ENCODE data around the gene EIF4B.

EIF4B gene

DNA sequence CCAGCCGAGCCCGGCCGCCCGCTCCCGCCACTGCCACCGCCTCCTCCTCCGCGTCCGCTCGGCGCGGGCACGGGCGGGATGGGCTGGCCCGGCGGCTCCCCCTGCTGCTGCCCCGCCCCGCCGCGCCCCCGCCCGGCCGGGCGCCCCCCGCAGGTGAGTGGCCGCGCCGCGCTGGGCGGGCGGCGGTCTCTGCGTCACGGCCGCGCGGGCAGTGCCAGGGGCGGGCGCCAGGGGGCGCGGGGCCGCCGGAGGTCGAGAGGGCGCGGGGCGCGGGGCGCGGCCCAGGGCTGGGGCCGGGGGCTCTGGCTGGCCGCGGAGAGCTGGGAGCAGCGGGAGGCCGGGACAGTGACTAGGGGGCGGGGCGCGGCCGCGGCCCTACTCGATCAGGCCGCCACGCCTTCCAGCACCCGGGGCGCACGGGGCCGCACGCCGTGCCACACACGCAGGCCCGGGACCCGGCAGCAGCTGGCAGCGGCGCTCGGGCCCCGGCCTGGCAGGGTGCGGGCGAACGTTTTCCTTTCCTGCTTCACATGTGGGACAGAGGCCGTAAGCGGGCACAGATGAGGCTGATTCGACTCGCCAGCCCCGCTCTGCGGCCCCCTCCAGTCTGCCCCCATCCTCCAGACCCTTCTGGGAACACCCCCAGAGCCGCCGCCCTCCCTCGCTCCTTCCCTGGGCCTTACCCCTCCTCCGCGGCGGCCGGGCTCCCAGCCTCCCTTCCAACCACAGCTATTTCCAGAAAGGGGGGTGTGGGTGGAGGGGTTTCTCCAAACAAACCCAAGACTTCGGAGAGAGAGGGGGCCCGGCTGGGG is 41.2 kb downstream of the EIF4B start:
- peak; percentile 69 for DNase-seq

DNA sequence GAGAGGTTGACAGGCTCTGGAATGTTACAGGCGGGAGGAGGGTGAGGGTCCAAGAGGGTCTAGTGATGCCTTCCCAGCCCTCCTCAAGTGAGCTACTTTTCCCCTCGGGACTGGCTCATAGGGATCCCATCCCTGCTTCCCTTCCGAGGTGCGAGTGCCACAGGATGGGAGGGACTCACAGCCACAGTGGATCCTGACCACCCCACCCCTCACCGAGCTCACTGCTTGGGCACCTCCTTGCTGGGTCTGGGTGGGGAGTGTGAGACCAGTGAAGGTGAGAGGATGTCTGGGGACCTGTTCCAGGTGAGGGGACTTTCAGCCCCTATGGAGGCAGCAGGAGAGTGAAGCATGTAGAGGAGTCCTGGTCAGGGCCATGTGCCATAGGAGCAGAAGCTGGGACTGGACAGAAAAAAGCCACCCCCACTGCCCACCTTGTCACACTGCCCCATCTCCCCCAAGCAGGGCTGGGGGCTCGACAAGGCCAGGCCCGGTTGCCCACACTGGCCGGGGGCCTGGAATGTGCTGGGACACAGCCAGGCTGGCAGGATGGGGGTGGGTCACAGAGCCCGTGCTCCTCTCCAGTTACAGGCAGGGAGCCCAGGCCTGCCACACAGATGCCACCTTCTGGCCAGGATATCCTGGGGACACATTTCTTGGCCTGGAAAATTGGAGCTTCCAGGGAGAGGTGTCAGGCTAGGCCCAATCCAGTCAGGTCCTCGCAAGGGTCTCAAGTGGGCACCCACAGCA is 42.0 kb downstream of the EIF4B start:
- DNase-seq: no peak

GRCh38 chr12:53048780-53049401 is 42.6 kb downstream of the EIF4B start:
- no peak for DNase-seq

- DNase-seq: no peak
Observed at GRCh38 chr12:53049571-53050318, 43.5 kb downstream of the EIF4B start, which contains the start of gene TNS2. Gene TNS2 (plus strand): TSS chr12:53050065. CDS start chr12:53050186, 121 bp downstream.

DNA sequence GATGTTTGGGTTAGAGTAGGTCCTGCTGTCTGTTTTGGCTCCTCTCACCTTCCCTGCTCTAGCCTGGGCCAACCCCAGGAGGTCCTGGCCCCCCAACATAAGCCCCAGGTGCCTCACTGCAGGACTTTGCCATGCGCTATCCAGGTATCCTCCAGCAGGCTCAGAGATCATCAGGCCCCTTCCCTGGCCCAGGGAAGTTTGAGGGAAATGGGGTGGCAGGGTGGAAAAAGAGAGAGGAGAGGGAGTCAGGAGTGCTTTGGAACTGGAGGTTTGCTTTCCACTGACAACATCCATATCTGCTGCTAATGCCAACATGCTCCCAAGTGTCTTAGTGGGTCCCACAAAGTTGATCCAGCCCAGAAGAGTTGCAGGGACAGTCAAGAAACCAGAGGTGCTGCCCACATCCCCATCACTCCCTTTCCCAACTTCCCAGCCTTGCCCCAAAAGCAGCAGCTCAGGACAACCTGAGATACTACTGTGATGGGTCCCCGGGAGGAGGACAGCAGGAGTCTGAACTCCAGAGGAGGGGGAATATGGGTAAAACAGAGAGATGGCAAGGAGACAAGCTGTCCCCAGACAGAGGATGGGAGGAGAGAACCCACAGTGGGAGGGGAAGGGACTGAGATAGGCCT is 44.3 kb downstream of the EIF4B start:
- no peak for DNase-seq

GRCh38 chr12:53051058-53051880 is 45.0 kb downstream of the EIF4B start:
- DNase-seq: no peak

GRCh38 chr12:53051881-53052412 is 45.7 kb downstream of the EIF4B start:
- no peak for DNase-seq

DNA sequence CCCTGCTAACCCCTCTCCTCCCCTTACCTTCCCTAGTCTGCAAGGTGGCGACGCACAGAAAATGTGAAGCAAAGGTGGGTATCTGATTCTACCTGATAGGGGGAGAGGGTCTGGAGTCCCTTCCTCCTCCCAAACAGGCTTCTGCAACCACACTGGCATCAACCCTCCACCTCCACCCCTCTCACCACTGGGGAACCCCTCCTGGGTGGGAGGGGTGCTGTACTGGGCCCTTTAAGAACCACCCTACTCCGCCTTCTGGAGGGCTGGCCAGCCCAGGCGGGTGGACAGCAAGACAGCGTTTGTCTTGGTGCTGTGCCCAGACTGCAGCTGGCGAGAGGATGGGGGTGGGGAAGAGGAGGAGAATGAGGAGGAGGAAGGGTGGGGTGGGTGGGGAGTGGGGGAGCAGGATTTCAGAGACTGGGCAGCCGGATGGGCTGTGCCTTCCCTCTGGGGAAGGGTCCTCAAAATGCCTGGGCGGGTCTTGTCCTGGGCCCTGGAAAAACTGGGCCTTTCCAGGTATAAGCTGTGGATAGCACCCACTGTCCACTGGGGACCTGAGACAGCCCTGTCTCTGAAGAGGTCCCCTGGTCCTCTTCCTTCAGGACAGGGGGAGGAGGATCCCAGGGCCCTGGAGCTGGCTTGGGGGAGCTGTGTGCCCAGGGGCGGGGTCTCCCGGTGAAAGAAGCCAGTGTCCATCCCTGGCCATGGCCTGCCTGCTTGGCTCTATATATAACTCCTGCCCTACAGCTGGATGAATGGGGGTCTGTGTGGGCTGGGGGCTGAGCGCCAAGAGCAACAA is 46.4 kb downstream of the EIF4B start:
- peak; percentile 40 for DNase-seq

GRCh38 chr12:53053218-53054111 is 47.2 kb downstream of the EIF4B start:
- DNase-seq: peak; percentile 68

DNA sequence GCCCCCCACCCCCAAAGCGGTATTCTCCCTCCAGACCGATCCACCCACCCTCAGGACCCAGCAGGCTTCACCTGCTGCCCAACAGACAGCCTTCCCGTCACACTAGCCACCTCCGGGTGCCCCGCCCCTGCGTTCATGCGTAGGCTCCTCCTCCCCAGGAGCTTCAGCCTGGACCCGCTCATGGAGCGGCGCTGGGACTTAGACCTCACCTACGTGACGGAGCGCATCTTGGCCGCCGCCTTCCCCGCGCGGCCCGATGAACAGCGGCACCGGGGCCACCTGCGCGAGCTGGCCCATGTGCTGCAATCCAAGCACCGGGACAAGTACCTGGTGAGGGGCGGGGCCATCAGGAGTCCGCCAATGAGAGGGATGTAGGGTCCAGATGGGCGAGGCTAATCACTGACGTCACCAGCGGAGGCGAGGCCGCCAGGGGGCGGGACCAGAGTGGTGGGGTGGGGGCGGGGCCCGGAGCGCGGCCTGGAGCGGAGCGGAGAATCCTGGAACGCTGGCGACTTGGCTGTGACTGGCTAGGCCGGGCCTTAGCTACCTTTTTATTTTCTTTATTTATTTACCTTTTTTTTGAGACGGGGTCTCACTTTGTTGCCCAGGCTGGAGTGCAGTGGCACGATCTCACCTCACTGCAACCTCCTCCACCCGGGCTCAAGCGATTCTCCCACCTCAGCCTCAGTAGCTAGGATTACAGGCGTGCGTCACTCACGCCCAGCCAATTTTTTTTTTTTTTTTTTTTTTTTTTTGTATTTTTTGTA is 48.0 kb downstream of the EIF4B start:
- peak; percentile 98 for DNase-seq

DNA sequence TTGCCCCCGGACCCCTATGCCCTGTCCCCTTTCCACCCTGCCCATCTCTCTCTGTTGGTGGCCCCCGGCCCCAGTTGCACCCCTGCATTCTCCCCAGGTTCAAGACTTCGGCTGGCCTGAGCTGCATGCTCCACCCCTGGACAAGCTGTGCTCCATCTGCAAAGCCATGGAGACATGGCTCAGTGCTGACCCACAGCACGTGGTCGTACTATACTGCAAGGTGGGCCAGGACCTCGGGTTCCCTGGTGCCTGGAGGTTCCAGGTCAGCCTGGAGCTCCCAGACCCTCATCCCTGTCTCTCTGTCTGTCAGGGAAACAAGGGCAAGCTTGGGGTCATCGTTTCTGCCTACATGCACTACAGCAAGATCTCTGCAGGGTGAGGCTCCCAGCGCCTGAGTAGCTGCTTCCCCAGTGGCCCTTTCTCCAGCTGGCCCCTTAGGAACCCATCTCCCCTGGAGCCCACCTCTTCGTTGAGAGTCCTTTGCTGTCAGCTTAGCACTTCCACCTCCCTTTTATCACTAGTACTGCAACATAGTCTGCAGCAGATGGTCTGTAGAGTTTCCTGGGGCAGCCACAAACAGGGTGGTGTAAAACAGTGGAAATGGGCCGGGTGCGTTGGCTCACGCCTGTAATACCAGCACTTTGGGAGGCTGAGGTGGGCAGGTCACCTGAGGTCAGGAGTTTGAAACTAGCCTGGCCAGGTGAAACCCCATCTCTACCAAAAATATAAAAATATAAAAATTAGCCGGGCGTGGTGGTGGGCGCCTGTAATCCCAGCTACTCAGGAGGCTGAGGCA is 49.4 kb downstream of the EIF4B start:
- no peak for DNase-seq

DNA sequence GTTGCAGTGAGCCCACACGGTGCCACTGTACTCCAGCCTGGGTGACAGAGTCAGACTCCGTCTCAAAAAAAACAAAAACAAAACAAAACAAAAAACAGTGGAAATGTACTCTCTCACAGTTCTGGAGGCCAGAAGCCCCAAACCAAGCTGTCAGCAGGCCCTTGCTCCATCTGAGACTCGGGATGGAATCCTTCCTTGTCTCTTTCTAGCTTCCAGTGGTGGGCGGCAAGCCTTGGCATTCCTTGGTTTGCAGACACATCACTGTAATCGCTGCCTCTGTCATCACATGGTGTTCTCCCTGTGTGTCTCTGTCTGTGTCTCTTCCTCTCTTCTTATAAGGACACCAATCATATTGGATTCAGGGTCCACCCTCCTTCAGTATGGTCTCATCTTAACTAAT is 50.0 kb downstream of the EIF4B start:
- DNase-seq: no peak

DNA sequence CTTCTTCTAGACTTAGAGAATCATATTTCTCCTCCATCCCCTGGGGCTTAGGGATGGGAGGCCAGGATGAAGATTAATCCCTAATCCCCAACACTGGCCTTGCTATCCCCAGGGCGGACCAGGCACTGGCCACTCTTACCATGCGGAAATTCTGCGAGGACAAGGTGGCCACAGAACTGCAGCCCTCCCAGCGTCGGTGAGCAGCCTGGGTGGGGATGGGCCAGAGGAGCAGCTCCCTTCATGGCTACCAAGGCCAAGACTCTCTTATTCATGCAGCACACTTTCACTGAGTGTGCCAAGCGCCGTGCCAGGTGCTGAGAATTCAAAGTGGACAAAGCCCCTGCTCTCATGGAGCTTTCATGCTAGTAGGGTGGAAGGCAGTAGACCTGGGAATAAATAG is 50.6 kb downstream of the EIF4B start:
- no peak for DNase-seq

- no peak for DNase-seq
Observed at GRCh38 chr12:53057816-53058500, 51.7 kb downstream of the EIF4B start.

- DNase-seq: no peak
Observed at GRCh38 chr12:53058674-53059433, 52.6 kb downstream of the EIF4B start.

DNA sequence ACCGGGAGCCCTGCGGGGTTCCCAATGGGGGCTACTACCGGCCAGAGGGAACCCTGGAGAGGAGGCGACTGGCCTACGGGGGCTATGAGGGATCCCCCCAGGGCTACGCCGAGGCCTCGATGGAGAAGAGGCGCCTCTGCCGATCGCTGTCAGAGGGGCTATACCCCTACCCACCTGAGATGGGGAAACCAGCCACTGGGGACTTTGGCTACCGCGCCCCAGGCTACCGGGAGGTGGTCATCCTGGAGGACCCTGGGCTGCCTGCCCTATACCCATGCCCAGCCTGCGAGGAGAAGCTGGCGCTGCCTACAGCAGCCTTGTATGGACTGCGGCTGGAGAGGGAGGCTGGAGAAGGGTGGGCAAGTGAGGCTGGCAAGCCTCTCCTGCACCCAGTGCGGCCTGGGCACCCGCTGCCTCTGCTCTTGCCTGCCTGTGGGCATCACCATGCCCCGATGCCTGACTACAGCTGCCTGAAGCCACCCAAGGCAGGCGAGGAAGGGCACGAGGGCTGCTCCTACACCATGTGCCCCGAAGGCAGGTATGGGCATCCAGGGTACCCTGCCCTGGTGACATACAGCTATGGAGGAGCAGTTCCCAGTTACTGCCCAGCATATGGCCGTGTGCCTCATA is 53.3 kb downstream of the EIF4B start:
- DNase-seq: no peak
